Measurements from ENCODE around the gene ADAM23. TPM values are rescaled to one million over a fixed set of nuclear protein-coding genes. Genes with fewer than 3 reads are reported as not detected.

ADAM23 gene
- total and polyA plus RNA-seq, 2 of the 13 experiments (the other 11 are each of a cell fraction or from before 2014, with no cell fraction given) = 0.04 TPM; not detected in 1

DNA sequence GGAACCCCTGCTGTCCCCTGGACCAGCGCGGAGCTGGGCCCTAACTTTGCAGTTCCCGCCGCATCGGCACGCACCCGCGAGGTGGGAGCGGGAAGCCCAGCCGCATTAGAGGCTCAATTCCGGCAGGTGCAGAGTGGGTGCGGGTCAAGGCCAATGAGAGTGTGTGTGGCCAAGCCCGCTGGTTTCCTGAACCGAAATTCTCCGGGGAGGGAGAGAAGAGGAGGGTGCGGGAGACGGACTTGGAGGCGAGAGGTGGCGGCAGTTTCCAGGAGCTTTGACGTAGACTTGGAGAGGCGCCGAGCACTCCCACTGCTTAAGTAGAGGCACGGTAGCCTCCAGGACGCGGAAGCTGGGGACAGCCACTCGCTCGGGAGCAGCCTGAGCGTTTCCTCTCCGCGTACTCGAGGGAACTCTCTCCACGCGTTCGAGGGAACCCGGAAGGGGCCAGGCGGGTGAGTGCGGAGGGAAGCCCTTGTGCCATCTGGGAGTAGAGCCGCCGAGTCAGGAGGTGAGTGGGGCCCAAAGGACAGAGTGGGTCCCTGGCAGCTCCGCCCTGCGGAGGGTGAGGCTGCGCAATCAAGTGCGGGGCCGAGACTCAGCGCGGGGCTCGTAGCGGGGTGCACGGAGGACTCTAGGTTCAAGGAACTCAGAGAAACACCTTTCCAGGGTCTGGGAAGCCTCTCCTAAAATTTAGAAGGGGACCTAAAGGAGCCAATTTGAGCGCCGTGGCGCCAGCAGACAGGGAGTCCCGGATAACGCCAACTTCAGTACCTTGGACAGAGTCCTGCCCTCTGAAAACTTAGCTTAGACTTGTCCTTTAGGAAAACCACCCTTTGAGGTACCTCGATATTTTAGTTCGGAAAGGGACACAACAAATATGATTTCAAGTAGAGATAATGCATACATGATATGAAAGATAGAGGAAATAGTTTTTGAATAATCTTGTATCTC is 199.0 kb downstream of the ADAM23 start, which contains the start of gene FAM237A (continued):
- TF ChIP-seq, protein P1, sequence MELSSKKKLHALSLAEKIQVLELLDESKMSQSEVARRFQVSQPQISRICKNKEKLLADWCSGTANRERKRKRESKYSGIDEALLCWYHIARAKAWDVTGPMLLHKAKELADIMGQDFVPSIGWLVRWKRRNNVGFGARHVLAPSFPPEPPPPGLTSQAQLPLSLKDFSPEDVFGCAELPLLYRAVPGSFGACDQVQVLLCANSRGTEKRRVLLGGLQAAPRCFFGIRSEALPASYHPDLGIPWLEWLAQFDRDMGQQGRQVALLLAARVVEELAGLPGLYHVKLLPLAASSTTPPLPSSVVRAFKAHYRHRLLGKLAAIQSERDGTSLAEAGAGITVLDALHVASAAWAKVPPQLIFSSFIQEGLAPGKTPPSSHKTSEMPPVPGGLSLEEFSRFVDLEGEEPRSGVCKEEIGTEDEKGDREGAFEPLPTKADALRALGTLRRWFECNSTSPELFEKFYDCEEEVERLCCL (CRISPR knock-in tag; IDR thresholded peaks at IDR 0.05; ENCODE audit: borderline replicate concordance) = no peak
- no peak for TF ChIP-seq HOXA9 (CRISPR knock-in tag; IDR thresholded peaks at IDR 0.05; ENCODE audit: borderline replicate concordance)
- no peak for TF ChIP-seq NFAT5 (CRISPR knock-in tag; IDR thresholded peaks at IDR 0.05)
- no peak for TF ChIP-seq ZBTB1 (CRISPR knock-in tag; IDR thresholded peaks at IDR 0.05; ENCODE audit: borderline replicate concordance)
- peak; percentile 63; the same call in 1 of the 2 replicates for TF ChIP-seq BORCS8-MEF2B (CRISPR knock-in tag; IDR thresholded peaks at IDR 0.05)
- peak; percentile 61; the same call in 1 of the 2 replicates for TF ChIP-seq NKX3-1 (CRISPR knock-in tag; IDR thresholded peaks at IDR 0.05)
- TF ChIP-seq ZNF660 (CRISPR knock-in tag; IDR thresholded peaks at IDR 0.05; ENCODE audit: borderline replicate concordance, low read depth) = no peak
- TF ChIP-seq HNF4G (IDR thresholded peaks at IDR 0.05; ENCODE audit: borderline replicate concordance, low read depth, low read length) = no peak
- no peak for TF ChIP-seq HNF4G (CRISPR knock-in tag; IDR thresholded peaks at IDR 0.05; ENCODE audit: borderline replicate concordance, low read depth)
- TF ChIP-seq TSC22D2 (CRISPR knock-in tag; IDR thresholded peaks at IDR 0.05; ENCODE audit: borderline replicate concordance) = peak; percentile 72; the same call in 1 of the 2 replicates
- no peak for TF ChIP-seq SIN3A (IDR thresholded peaks at IDR 0.05; ENCODE audit: borderline replicate concordance, low read depth, low read length)
- no peak for TF ChIP-seq KLF9 (CRISPR knock-in tag; IDR thresholded peaks at IDR 0.05; ENCODE audit: low read depth)
- TF ChIP-seq HMGXB4 (CRISPR knock-in tag; IDR thresholded peaks at IDR 0.05; ENCODE audit: borderline replicate concordance in 1 of 2, low read depth in 1 of 2) = no peak
- TF ChIP-seq NCOA5 (CRISPR knock-in tag; IDR thresholded peaks at IDR 0.05) = no peak
- no peak for TF ChIP-seq TBL1XR1 (IDR thresholded peaks at IDR 0.05; ENCODE audit: borderline replicate concordance, low read length, partially characterized antibody)
- peak; percentile 55 for TF ChIP-seq ELF3 (CRISPR knock-in tag; IDR thresholded peaks at IDR 0.05)

All from HepG2 (cell line).